ENCODE results near the gene VRK1. TPM values are rescaled to one million over a fixed set of nuclear protein-coding genes. Genes with fewer than 3 reads are reported as not detected.

Gene VRK1
- total RNA-seq, 5 donors from 2014 or later (not counting 1 experiment from before 2014, with no cell fraction given), result 24.4 to 34.5 (median 29.4) TPM

DNA sequence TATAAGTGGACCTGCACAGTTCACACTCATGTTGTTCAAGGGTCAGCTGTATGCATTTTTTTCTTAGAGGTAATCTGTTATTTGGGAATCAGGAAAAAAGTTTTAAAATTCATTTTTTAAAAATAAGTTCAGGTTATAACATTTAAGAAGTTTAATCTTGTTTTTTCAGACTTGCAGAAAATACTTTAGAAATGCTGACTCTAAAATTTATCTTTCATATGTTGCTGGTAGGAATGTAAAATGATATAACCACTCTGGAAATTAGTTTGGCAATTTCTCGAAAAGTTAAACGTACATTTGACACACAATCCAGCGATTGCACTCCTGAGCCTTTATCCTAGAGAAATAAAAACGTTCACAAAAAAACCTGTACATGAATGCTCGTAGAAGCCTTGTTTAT lies 4.7 kb downstream of the VRK1 start:
- H3K36me3 Mint-ChIP-seq, result peaks cover 3% of the 10 kb centered on the region
- H3K4me1 Mint-ChIP-seq, result peaks cover 54 to 60% (median 57%) of the 10 kb centered on the region in 3 donors
- Histone ChIP-seq H3K4me3 (ENCODE audit: control insufficient read depth in 1 of 2, extremely low read depth in 1 of 2, low read length in 1 of 2) (no peak overlapping the region), H3K4me1 (ENCODE audit: control insufficient read depth in 1 of 2, extremely low read depth in 1 of 2, insufficient read depth in 2 of 2, low read length in 2 of 2) (peaks cover 5 to 9% of the 10 kb centered on the region in 2 experiments), H3K9me3 (no peaks in the 10 kb centered on the region), H3K27me3 (replicated peaks in 1 of 2; ENCODE audit: control insufficient read depth in 2 of 2, extremely low read depth in 1 of 2, insufficient read depth in 2 of 2, low read length in 1 of 2) (no peaks in the 10 kb centered on the region), H3K27ac (ENCODE audit: low read length) (no peak overlapping the region), H3K36me3 (ENCODE audit: control insufficient read depth in 2 of 2, extremely low read depth in 1 of 2, insufficient read depth in 1 of 2, low read length in 1 of 2) (no peaks in the 10 kb centered on the region)
- no peak overlapping the region for H3K4me3 Mint-ChIP-seq
- ChIA-PET CTCF (no interaction called here), POLR2A (no interaction called here)
- DNase-seq (no peak), ATAC-seq (replicated peaks in 1 of 4) (no peak)
- no peak overlapping the region for H3K27ac Mint-ChIP-seq
- H3K9me3 Mint-ChIP-seq, result no peaks in the 10 kb centered on the region
- no peaks in the 10 kb centered on the region for H3K27me3 Mint-ChIP-seq
- WGBS (ENCODE audit: insufficient coverage), result no CpG with 5 or more reads among the region's 5 CpGs

DNA sequence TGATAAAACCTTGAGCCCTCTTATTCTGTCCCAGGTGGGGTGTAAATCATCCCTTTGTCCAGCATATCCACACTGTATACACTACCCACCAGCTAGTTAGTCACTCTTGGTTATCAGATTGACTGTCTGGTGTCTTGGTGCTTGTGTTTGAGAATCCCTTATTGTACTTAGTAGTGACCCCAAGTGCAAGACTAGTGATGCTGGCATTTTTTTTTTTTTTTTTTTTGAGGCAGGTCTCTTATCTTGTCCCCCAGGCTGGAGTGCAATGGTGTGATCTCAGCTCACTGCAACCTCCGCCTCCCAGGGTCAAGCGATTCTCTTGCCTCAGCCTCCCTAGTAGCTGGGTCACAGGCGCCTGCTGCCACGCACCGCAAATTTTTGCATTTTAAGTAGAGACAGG lies 5.8 kb downstream of the VRK1 start:
- DNase-seq (no peak), ATAC-seq (replicated peaks in 1 of 4) (no peak)
- Mint-ChIP-seq H3K27ac (no peak overlapping the region), H3K36me3 (peaks cover 3% of the 10 kb centered on the region), H3K9me3 (no peaks in the 10 kb centered on the region), H3K4me1 (peaks cover 56 to 67% (median 59%) of the 10 kb centered on the region in 3 donors), H3K4me3 (no peak overlapping the region), H3K27me3 (no peaks in the 10 kb centered on the region)
- peaks cover 2 to 5% of the 10 kb centered on the region in 2 experiments for H3K4me1 ChIP-seq (ENCODE audit: control insufficient read depth in 1 of 2, extremely low read depth in 1 of 2, insufficient read depth in 2 of 2, low read length in 2 of 2)
- no peak overlapping the region for H3K27ac ChIP-seq (ENCODE audit: low read length)
- no peaks in the 10 kb centered on the region for H3K36me3 ChIP-seq (ENCODE audit: control insufficient read depth in 2 of 2, extremely low read depth in 1 of 2, insufficient read depth in 1 of 2, low read length in 1 of 2)
- CTCF ChIA-PET, result no interaction called here
- POLR2A ChIA-PET, result no interaction called here
- no peak overlapping the region for H3K4me3 ChIP-seq (ENCODE audit: control insufficient read depth in 1 of 2, extremely low read depth in 1 of 2, low read length in 1 of 2)
- H3K9me3 ChIP-seq, result no peaks in the 10 kb centered on the region
- 96% methylated on average over 5 of the region's 5 CpGs for WGBS (ENCODE audit: insufficient coverage)
- no peaks in the 10 kb centered on the region for H3K27me3 ChIP-seq (replicated peaks in 1 of 2; ENCODE audit: control insufficient read depth in 2 of 2, extremely low read depth in 1 of 2, insufficient read depth in 2 of 2, low read length in 1 of 2)

DNA sequence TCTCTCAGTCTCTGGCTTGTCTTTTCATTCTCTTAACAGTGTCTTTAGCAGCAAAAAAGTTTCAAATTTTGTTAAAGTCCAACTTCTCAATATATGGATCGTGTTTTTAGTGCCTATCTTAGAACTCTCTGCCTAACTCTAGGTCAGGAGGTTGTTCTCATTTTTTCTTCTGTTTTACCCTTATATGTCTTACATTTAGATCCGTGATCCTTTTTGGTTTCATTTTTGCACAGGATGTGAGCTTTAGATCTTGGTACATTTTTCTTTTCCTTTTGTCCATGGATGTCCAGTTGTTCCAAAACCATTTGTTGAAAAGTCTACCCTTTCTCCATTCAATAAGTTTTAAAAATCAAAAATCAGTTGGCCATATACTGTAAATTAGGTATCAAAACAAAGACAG lies 6.8 kb downstream of the VRK1 start:
- Histone ChIP-seq H3K27me3 (replicated peaks in 1 of 2; ENCODE audit: control insufficient read depth in 2 of 2, extremely low read depth in 1 of 2, insufficient read depth in 2 of 2, low read length in 1 of 2) (no peaks in the 10 kb centered on the region), H3K36me3 (ENCODE audit: control insufficient read depth in 2 of 2, extremely low read depth in 1 of 2, insufficient read depth in 1 of 2, low read length in 1 of 2) (no peaks in the 10 kb centered on the region), H3K27ac (ENCODE audit: low read length) (no peak overlapping the region), H3K9me3 (no peaks in the 10 kb centered on the region), H3K4me3 (ENCODE audit: control insufficient read depth in 1 of 2, extremely low read depth in 1 of 2, low read length in 1 of 2) (no peak overlapping the region), H3K4me1 (ENCODE audit: control insufficient read depth in 1 of 2, extremely low read depth in 1 of 2, insufficient read depth in 2 of 2, low read length in 2 of 2) (no peaks in the 10 kb centered on the region)
- H3K4me3 Mint-ChIP-seq, result no peak overlapping the region
- CTCF ChIA-PET, result interaction anchor here in 1 of 2 donors (1.7 kb wide), 1 partner anchor 49 kb away, joined by 5 read pairs; no protein-coding TSS in a partner anchor
- WGBS (ENCODE audit: insufficient coverage), result no CpG with 5 or more reads among the region's 2 CpGs
- H3K4me1 Mint-ChIP-seq, result peaks cover 53 to 61% (median 56%) of the 10 kb centered on the region in 3 donors
- no peaks in the 10 kb centered on the region for H3K27me3 Mint-ChIP-seq
- DNase-seq (no peak), ATAC-seq (replicated peaks in 1 of 4) (no peak)
- POLR2A ChIA-PET, result no interaction called here
- no peaks in the 10 kb centered on the region for H3K9me3 Mint-ChIP-seq
- H3K27ac Mint-ChIP-seq, result no peak overlapping the region
- H3K36me3 Mint-ChIP-seq, result peaks cover 3% of the 10 kb centered on the region

DNA sequence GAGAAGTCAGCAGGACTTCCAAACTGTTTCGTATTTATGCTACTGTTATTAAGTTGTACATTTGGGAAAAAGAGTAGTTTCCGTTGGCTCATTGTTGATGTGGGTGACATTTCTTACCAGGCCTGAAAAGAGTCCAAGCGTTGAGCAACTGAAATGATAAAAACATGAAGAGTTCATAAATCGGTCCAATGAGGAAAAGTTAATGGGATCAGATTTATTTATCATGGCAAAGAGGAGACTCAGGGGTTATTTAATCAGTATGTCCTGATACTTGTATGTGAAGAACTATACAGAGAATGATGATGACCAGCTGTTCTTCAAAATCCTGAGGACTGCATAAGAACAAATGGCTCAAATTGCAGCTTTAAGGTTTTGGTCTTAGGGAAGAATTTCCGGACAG lies 7.7 kb downstream of the VRK1 start:
- H3K4me1 Mint-ChIP-seq, result peaks cover 52 to 60% (median 54%) of the 10 kb centered on the region in 3 donors

DNA sequence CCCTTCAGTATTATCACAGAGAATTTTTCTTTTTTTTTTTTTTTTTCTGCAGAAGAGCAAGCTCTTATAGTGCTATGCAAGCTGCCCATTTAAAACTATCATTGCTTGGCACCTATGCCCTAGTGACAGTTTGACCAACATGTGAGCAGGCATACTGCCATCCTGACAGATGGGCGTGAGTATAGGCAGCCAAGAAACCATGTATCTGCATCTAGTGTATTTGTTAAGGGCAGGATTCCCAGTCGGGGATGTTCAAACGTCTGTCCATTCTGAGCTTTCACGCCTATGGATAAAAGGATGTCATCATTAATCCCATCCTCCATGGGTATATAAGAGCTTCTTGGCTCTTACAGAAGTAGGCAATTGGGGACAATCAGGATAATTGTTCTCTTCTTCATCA lies 8.8 kb downstream of the VRK1 start:
- Histone ChIP-seq H3K4me3 (ENCODE audit: control insufficient read depth in 1 of 2, extremely low read depth in 1 of 2, low read length in 1 of 2) (no peak overlapping the region), H3K9me3 (no peaks in the 10 kb centered on the region), H3K4me1 (ENCODE audit: control insufficient read depth in 1 of 2, extremely low read depth in 1 of 2, insufficient read depth in 2 of 2, low read length in 2 of 2) (no peaks in the 10 kb centered on the region), H3K27ac (ENCODE audit: low read length) (no peak overlapping the region), H3K27me3 (replicated peaks in 1 of 2; ENCODE audit: control insufficient read depth in 2 of 2, extremely low read depth in 1 of 2, insufficient read depth in 2 of 2, low read length in 1 of 2) (no peaks in the 10 kb centered on the region), H3K36me3 (ENCODE audit: control insufficient read depth in 2 of 2, extremely low read depth in 1 of 2, insufficient read depth in 1 of 2, low read length in 1 of 2) (no peaks in the 10 kb centered on the region)
- no CpG with 5 or more reads among the region's 4 CpGs for WGBS (ENCODE audit: insufficient coverage)
- DNase-seq (no peak), ATAC-seq (replicated peaks in 1 of 4) (no peak)
- no peak overlapping the region for H3K27ac Mint-ChIP-seq
- no peak overlapping the region for H3K4me3 Mint-ChIP-seq
- peaks cover 51 to 62% (median 54%) of the 10 kb centered on the region in 3 donors for H3K4me1 Mint-ChIP-seq
- ChIA-PET POLR2A (interaction anchor here in 1 of 2 donors (0.7 kb wide), 1 partner anchor 8 kb away, joined by 5 read pairs; no protein-coding TSS in a partner anchor), CTCF (interaction anchor here in 1 of 2 donors (0.7 kb wide), 1 partner anchor 10 kb away, joined by 4 read pairs; no protein-coding TSS in a partner anchor)
- H3K27me3 Mint-ChIP-seq, result no peaks in the 10 kb centered on the region
- H3K36me3 Mint-ChIP-seq, result peaks cover 3% of the 10 kb centered on the region
- H3K9me3 Mint-ChIP-seq, result no peaks in the 10 kb centered on the region

More for the DNA sequence above, 7.7 kb downstream of the VRK1 start:
- Histone ChIP-seq H3K27ac (ENCODE audit: low read length) (no peak overlapping the region), H3K36me3 (ENCODE audit: control insufficient read depth in 2 of 2, extremely low read depth in 1 of 2, insufficient read depth in 1 of 2, low read length in 1 of 2) (no peaks in the 10 kb centered on the region), H3K27me3 (replicated peaks in 1 of 2; ENCODE audit: control insufficient read depth in 2 of 2, extremely low read depth in 1 of 2, insufficient read depth in 2 of 2, low read length in 1 of 2) (no peaks in the 10 kb centered on the region), H3K4me1 (ENCODE audit: control insufficient read depth in 1 of 2, extremely low read depth in 1 of 2, insufficient read depth in 2 of 2, low read length in 2 of 2) (no peaks in the 10 kb centered on the region), H3K9me3 (no peaks in the 10 kb centered on the region), H3K4me3 (ENCODE audit: control insufficient read depth in 1 of 2, extremely low read depth in 1 of 2, low read length in 1 of 2) (no peak overlapping the region)
- Mint-ChIP-seq H3K4me3 (no peak overlapping the region), H3K27me3 (no peaks in the 10 kb centered on the region), H3K36me3 (peaks cover 3% of the 10 kb centered on the region), H3K27ac (no peak overlapping the region), H3K9me3 (no peaks in the 10 kb centered on the region)
- no peak for DNase-seq
- ATAC-seq (replicated peaks in 1 of 4), result no peak
- CTCF ChIA-PET, result interaction anchor here in 1 of 2 donors (1.7 kb wide), 1 partner anchor 48 kb away, joined by 5 read pairs; no protein-coding TSS in a partner anchor
- POLR2A ChIA-PET, result no interaction called here
- WGBS (ENCODE audit: insufficient coverage), result 97% methylated on average over 3 of the region's 5 CpGs

DNA sequence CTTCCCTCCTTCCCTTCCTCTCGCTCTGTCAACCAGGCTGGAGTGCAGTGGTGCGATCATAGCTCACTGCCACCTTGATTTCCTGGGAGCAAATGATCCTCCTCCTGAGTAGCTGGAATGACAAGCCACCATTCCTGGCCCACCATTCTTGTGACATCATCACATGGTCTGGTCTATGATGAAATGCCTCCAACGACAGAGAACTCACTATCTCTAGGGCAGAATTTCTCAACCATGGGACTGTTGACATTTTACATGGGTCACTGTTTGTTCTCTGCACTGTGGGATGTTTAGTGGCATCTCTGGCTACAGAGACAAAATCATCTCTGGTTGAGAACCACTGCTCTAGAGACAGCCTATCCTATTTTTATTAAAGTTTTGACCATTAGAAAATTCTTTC lies 9.7 kb downstream of the VRK1 start:
- peaks cover 56 to 69% (median 60%) of the 10 kb centered on the region in 3 donors for H3K4me1 Mint-ChIP-seq
- H3K36me3 Mint-ChIP-seq, result peaks cover 6% of the 10 kb centered on the region
- H3K4me3 ChIP-seq (ENCODE audit: control insufficient read depth in 1 of 2, extremely low read depth in 1 of 2, low read length in 1 of 2), result no peak overlapping the region
- H3K27ac Mint-ChIP-seq, result no peak overlapping the region
- no peaks in the 10 kb centered on the region for H3K27me3 ChIP-seq (replicated peaks in 1 of 2; ENCODE audit: control insufficient read depth in 2 of 2, extremely low read depth in 1 of 2, insufficient read depth in 2 of 2, low read length in 1 of 2)
- H3K9me3 ChIP-seq, result no peaks in the 10 kb centered on the region
- no peak overlapping the region for H3K27ac ChIP-seq (ENCODE audit: low read length)
- no peak overlapping the region for H3K4me3 Mint-ChIP-seq
- ChIA-PET CTCF (interaction anchor here in 1 of 2 donors (1.7 kb wide), 1 partner anchor 46 kb away, joined by 4 read pairs; no protein-coding TSS in a partner anchor), POLR2A (interaction anchor here in 1 of 2 donors (0.7 kb wide), 1 partner anchor 9 kb away, joined by 5 read pairs; no protein-coding TSS in a partner anchor)
- H3K36me3 ChIP-seq (ENCODE audit: control insufficient read depth in 2 of 2, extremely low read depth in 1 of 2, insufficient read depth in 1 of 2, low read length in 1 of 2), result no peaks in the 10 kb centered on the region
- H3K27me3 Mint-ChIP-seq, result no peaks in the 10 kb centered on the region
- H3K4me1 ChIP-seq (ENCODE audit: control insufficient read depth in 1 of 2, extremely low read depth in 1 of 2, insufficient read depth in 2 of 2, low read length in 2 of 2), result no peaks in the 10 kb centered on the region
- DNase-seq (no peak), ATAC-seq (replicated peaks in 1 of 4) (no peak)
- 94% methylated on average over 2 of the region's 3 CpGs for WGBS (ENCODE audit: insufficient coverage)
- H3K9me3 Mint-ChIP-seq, result no peaks in the 10 kb centered on the region
